SJSA1 (cell line): Measurements from ENCODE around the gene HAPLN3. TPM values are rescaled to one million over a fixed set of nuclear protein-coding genes. Genes with fewer than 3 reads are reported as not detected.

Experiments used
- DNase-seq, 2 experiments: peaks; one replicate each; pipeline ENCODE4 v3.0.0-alpha.2; 2015 to 2020; ENCODE audit warnings: low spot score in 2 of 2, low read depth in 1 of 2
- H3K27ac ChIP-seq: fragments of 250-450 bp; sonication (Bioruptor Pico); 2 replicates; pipeline ENCODE4 v1.5.1; 2020; ENCODE audit warnings: mild to moderate bottlenecking, moderate library complexity
- H3K27me3 ChIP-seq: fragments of 250-450 bp; sonication (Bioruptor Pico); replicated peaks from 2 replicates; pipeline ENCODE4 v1.5.1; 2020; ENCODE audit warnings: mild to moderate bottlenecking, moderate library complexity
- H3K36me3 ChIP-seq: fragments of 250-450 bp; sonication (Bioruptor Pico); 2 replicates; pipeline ENCODE4 v1.5.1; 2020; ENCODE audit warnings: mild to moderate bottlenecking
- H3K4me1 ChIP-seq: fragments of 250-450 bp; sonication (Bioruptor Pico); replicated peaks from 2 replicates; pipeline ENCODE4 v1.6.1; 2021; ENCODE audit warnings: mild to moderate bottlenecking
- H3K4me3 ChIP-seq: fragments of 250-450 bp; sonication (Bioruptor Pico); 2 replicates; pipeline ENCODE4 v1.5.1; 2020; ENCODE audit warnings: mild to moderate bottlenecking
- H3K9me3 ChIP-seq: fragments of 250-450 bp; sonication (Bioruptor Pico); replicated peaks from 2 replicates; pipeline ENCODE4 v1.5.1; 2020; ENCODE audit warnings: mild to moderate bottlenecking
- total RNA-seq: library from RNA; depleted of rRNA; stranded (reverse); fragments of >200 nt; shearing (Covaris generic); gene quantifications from 2 replicates; pipeline ENCODE4 v1.2.3, GENCODE V29; 2014; rRNA removed

HAPLN3 gene
- total RNA-seq, 1 experiment from 2014 or later = 11.9 TPM

DNA sequence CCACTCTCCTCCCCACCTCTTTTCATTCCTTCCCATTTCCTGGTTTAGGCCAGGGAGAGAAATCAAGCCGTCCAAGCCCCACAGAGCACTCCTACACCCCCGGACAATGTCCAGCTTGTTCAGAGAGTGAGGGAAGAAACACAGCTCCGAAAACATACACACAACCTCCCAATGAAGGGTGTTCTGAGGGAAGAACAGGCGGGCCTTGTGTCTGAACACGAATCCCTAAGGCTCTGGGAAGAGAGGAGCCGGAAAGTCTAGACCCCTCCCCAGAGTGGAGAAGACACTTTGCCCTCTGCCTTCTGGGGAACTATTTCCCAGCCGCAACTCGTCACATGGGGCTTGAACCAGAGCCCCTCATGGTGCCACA is 61.6 kb downstream of the HAPLN3 start:
- H3K9me3 ChIP-seq = no peaks in the 10 kb centered on the region
- no peak overlapping the region for H3K27ac ChIP-seq
- no peak for DNase-seq
- H3K36me3 ChIP-seq = no peaks in the 10 kb centered on the region
- H3K27me3 ChIP-seq = no peaks in the 10 kb centered on the region
- H3K4me3 ChIP-seq = no peak overlapping the region
- H3K4me1 ChIP-seq = no peaks in the 10 kb centered on the region

- Histone ChIP-seq H3K4me3 (no peak overlapping the region), H3K27ac (no peak overlapping the region), H3K36me3 (no peaks in the 10 kb centered on the region), H3K27me3 (no peaks in the 10 kb centered on the region), H3K4me1 (no peaks in the 10 kb centered on the region), H3K9me3 (no peaks in the 10 kb centered on the region)
- DNase-seq = no peak
These were observed 62.3 kb downstream of the HAPLN3 start for GRCh38 chr15:88832820-88833730.

GRCh38 chr15:88830016-88830415 is 65.3 kb downstream of the HAPLN3 start:
- Histone ChIP-seq H3K4me1 (no peaks in the 10 kb centered on the region), H3K9me3 (no peaks in the 10 kb centered on the region), H3K36me3 (no peaks in the 10 kb centered on the region), H3K27me3 (no peaks in the 10 kb centered on the region), H3K27ac (no peak overlapping the region), H3K4me3 (no peak overlapping the region)
- DNase-seq = no peak

GRCh38 chr15:88828791-88829190 is 66.6 kb downstream of the HAPLN3 start:
- Histone ChIP-seq H3K4me3 (no peak overlapping the region), H3K4me1 (no peaks in the 10 kb centered on the region), H3K27me3 (no peaks in the 10 kb centered on the region), H3K27ac (no peak overlapping the region), H3K9me3 (no peaks in the 10 kb centered on the region), H3K36me3 (no peaks in the 10 kb centered on the region)
- DNase-seq = no peak

Other genes with a start within 250 kb of the HAPLN3 start
- gene ACAN, start 92.1 kb downstream of the HAPLN3 start, total RNA-seq = not detected in 2 replicates
- gene MFGE8, start 17.8 kb upstream of the HAPLN3 start, total RNA-seq = 149 and 151 TPM in 2 replicates
- 20.9 and 32.6 TPM in 2 replicates for gene ABHD2, start 192.9 kb upstream of the HAPLN3 start, total RNA-seq